K562 (cell line): ENCODE results near the gene SMIM29. TPM values are rescaled to one million over a fixed set of nuclear protein-coding genes. Genes with fewer than 3 reads are reported as not detected.
A peak's percentile ranks its signal among the peaks of the same experiment; 100 is the strongest.

ENCODE experiments used
- ATF1 ChIP-seq, 2 experiments: fragments of 450-650 bp in 1 of 2; IDR thresholded peaks; 2 replicates each; pipeline ENCODE4 v1.6.1; 2016; ENCODE audit warnings: missing compliant biosample characterization in 1 of 2, missing genetic modification characterization in 1 of 2
- BCLAF1 ChIP-seq, 2 experiments: fragments of 450-650 bp in 1 of 2; IDR thresholded peaks; 2 replicates each; pipeline ENCODE4 v1.6.1; 2011 to 2017; ENCODE audit warnings: low read depth in 2 of 2, antibody characterized with exemption in 1 of 2, borderline replicate concordance in 1 of 2, low read length in 1 of 2, mild to moderate bottlenecking in 1 of 2, mixed read lengths in 1 of 2; ENCODE audit not compliant: control insufficient read depth in 1 of 2
- CBFB ChIP-seq: sonication (generic); formaldehyde crosslinking; IDR thresholded peaks from 2 replicates; pipeline ENCODE4 v1.4.0; 2020; ENCODE audit warnings: mild to moderate bottlenecking, missing genetic modification reagents
- DNMT1 ChIP-seq: fragments of 450-650 bp; IDR thresholded peaks from 2 replicates; pipeline ENCODE4 v1.6.1; 2016; ENCODE audit warnings: antibody characterized with exemption, mild to moderate bottlenecking
- ELK3 ChIP-seq: fragments of 450-650 bp; formaldehyde crosslinking; IDR thresholded peaks from 2 replicates; pipeline ENCODE4 v1.4.0; 2020; ENCODE audit warnings: mild to moderate bottlenecking
- ESRRA ChIP-seq: fragments of 450-650 bp; IDR thresholded peaks from 2 replicates; pipeline ENCODE4 v1.6.1; 2014; ENCODE audit warnings: low read depth, mild to moderate bottlenecking, moderate library complexity, borderline replicate concordance
- FOXA3 ChIP-seq, 2 experiments: fragments of 450-650 bp in 1 of 2; sonication (generic) in 1 of 2; formaldehyde crosslinking; IDR thresholded peaks in 1 of 2; conservative IDR thresholded peaks in 1 of 2; 2 replicates each; pipeline versions ENCODE4 v1.4.0 to v1.8.0; 2020 to 2022; ENCODE audit warnings: mild to moderate bottlenecking in 2 of 2, missing genetic modification reagents in 1 of 2
- GTF2E2 ChIP-seq: fragments of 200-800 bp; sonication (Bioruptor generic); IDR thresholded peaks from 2 replicates; pipeline ENCODE4 v1.6.1; 2016; ENCODE audit warnings: missing genetic modification characterization, missing compliant biosample characterization
- PATZ1 ChIP-seq: fragments of 250-450 bp; sonication (Bioruptor Pico); IDR thresholded peaks from 2 replicates; pipeline ENCODE4 v1.5.0; 2020; ENCODE audit warnings: mild to moderate bottlenecking, borderline replicate concordance
- PHF20 ChIP-seq: fragments of 450-650 bp; IDR thresholded peaks from 2 replicates; pipeline ENCODE4 v1.6.1; 2018; ENCODE audit not compliant: partially characterized antibody
- PKNOX1 ChIP-seq: fragments of 450-650 bp; IDR thresholded peaks from 2 replicates; pipeline ENCODE4 v1.6.1; 2016
- SREBF1 ChIP-seq: fragments of 150-350 bp; IDR thresholded peaks from 2 replicates; pipeline ENCODE4 v1.6.1; 2014; ENCODE audit warnings: antibody characterized with exemption, low read depth, low read length, borderline replicate concordance
- TRIM28 ChIP-seq: fragments of 450-650 bp; IDR thresholded peaks from 2 replicates; pipeline ENCODE4 v1.6.1; 2017
- ZBTB7A ChIP-seq: IDR thresholded peaks from 2 replicates; pipeline ENCODE4 v1.6.1; 2011; ENCODE audit warnings: low read depth, mild to moderate bottlenecking, low read length, moderate library complexity, borderline replicate concordance; ENCODE audit not compliant: control insufficient read depth
- ZNF239 ChIP-seq: fragments of 250-450 bp; sonication (Bioruptor Pico); IDR thresholded peaks from 2 replicates; pipeline ENCODE4 v1.4.0; 2020; ENCODE audit warnings: mild to moderate bottlenecking
- ZNF431 ChIP-seq: sonication (generic); formaldehyde crosslinking; IDR thresholded peaks from 2 replicates; pipeline ENCODE4 v1.8.0; 2022; ENCODE audit warnings: mild to moderate bottlenecking, missing genetic modification reagents
- ZNF551 ChIP-seq: fragments of 250-450 bp; sonication (Bioruptor Pico); IDR thresholded peaks from 2 replicates; pipeline ENCODE4 v1.5.0; 2021; ENCODE audit warnings: mild to moderate bottlenecking, moderate library complexity
- ZNF79 ChIP-seq: fragments of 250-450 bp; sonication (Bioruptor Pico); IDR thresholded peaks from 2 replicates; pipeline ENCODE4 v1.4.0; 2020; ENCODE audit warnings: low read depth, mild to moderate bottlenecking, moderate library complexity
- polyA plus RNA-seq, 8 experiments: library from polyadenylated mRNA; depleted of rRNA in 4 of 8; stranded (reverse) in 5 of 8; unstranded in 3 of 8; fragments of >200 nt; fragmentation: Nextera tagmentation in 2 of 8; fragmentation: Illumina TruSeq in 1 of 8; extraction: Ambion mirVana in 2 of 8; extraction: Trizol in 1 of 8; gene quantifications; 2 replicates each; pipeline versions ENCODE4 v1.2.1 to v1.2.3, GENCODE V29; 2011 to 2014; ENCODE audit warnings: inconsistent platforms in 1 of 8, missing spikeins in 1 of 8
- total RNA-seq, 7 experiments: library from RNA; depleted of rRNA in 6 of 7; stranded (reverse); fragments of >200 nt in 6 of 7; fragmentation: Illumina TruSeq in 2 of 7; extraction: Trizol in 2 of 7; gene quantifications; 2 replicates each; pipeline versions ENCODE4 v1.2.1 to v1.2.3, GENCODE V29; 2011 to 2021; ENCODE audit warnings: low replicate concordance in 1 of 7

SMIM29 gene
- total and polyA plus RNA-seq, 9 of the 15 experiments (the other 6 are each of a cell fraction or from before 2014, with no cell fraction given), result 6.5 to 36.7 (median 20.9) TPM

- TF ChIP-seq DNMT1 (no peak), CBFB (peak; percentile 93; the same call in 1 of the 2 replicates), ATF1 (CRISPR knock-in tag; IDR thresholded peaks at IDR 0.05) (no peak), ATF1 (tag; IDR thresholded peaks at IDR 0.05) (peak; percentile 59; the same call in 1 of the 2 replicates), TRIM28 (no peak), ZNF239 (CRISPR knock-in tag) (no peak), GTF2E2 (tag) (peak; percentile 84; the same call in 1 of the 2 replicates), ELK3 (CRISPR knock-in tag) (no peak), PATZ1 (CRISPR knock-in tag) (no peak), ZNF431 (peak; percentile 94), ZNF79 (CRISPR knock-in tag) (no peak), FOXA3 (CRISPR knock-in tag; conservative IDR thresholded peaks at IDR 0.05 in 1 of 2, IDR thresholded peaks at IDR 0.05 in 1 of 2) (peak in 1 of 2 experiments; percentile 95; a peak in 2 of 4 replicates), PHF20 (peak; percentile 23), PKNOX1 (no peak), SREBF1 (no peak), ZNF551 (CRISPR knock-in tag) (no peak), ESRRA (peak; percentile 79), BCLAF1 (IDR thresholded peaks at IDR 0.05; ENCODE audit: borderline replicate concordance in 1 of 2, control insufficient read depth in 1 of 2, low read depth in 2 of 2, low read length in 1 of 2) (peak in 1 of 2 experiments; percentile 90; a peak in 1 of 4 replicates), ZBTB7A (peak; percentile 91)
These were observed 10.9 kb downstream of the SMIM29 start (continued) for GRCh38 chr6:34237722-34238584.
